Sigmoid colon (tissue), 4 donors: ENCODE results near the gene SEC24D.

ENCODE experiments used
- CTCF ChIP-seq, 4 experiments: fragments of 450-650 bp in 3 of 4; fragments of 200-600 bp in 1 of 4; IDR thresholded peaks; one replicate each; pipeline ENCODE4 v1.5.1; 2016 to 2019; ENCODE audit warnings: antibody characterized with exemption in 4 of 4, mild to moderate bottlenecking in 3 of 4, moderate library complexity in 2 of 4
- EP300 ChIP-seq, 4 donors: sonication (generic); formaldehyde crosslinking; IDR thresholded peaks; one replicate each; pipeline ENCODE4 v1.6.1; 2017; ENCODE audit warnings: antibody characterized with exemption in 4 of 4
- POLR2AphosphoS5 ChIP-seq, 4 donors: sonication (generic); formaldehyde crosslinking; IDR thresholded peaks; one replicate each; pipeline ENCODE4 v1.6.1; 2017; ENCODE audit warnings: antibody characterized with exemption in 4 of 4

DNA sequence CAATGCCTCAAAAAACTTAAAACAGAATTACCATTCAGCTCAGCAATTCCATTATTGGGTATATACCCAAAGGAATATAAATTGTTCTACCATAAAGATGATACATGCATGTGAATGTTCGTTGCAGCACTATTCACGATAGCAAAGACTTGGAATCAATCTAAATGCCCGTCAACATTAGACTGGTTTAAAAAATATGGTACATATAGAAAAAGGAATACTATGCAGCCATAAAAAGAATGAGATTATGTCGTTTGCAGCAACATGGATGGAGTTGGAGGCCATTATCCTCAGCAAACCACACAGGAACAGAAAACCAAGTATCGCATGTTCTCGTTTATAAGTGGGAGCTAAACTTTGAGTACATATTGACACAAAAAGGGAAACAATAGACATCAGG lies 41.9 kb upstream of the SEC24D start:
- TF ChIP-seq CTCF (IDR thresholded peaks at IDR 0.05): no peak
- no peak for TF ChIP-seq EP300 (IDR thresholded peaks at IDR 0.05)
- no peak for TF ChIP-seq POLR2AphosphoS5 (IDR thresholded peaks at IDR 0.05)
